Measurements from ENCODE around the gene SMARCA2.

Gene SMARCA2

GRCh38 chr9:2220036-2220435 is 204.9 kb downstream of the SMARCA2 start:
- no peak for DNase-seq

GRCh38 chr9:2227144-2227867 is 212.2 kb downstream of the SMARCA2 start:
- no peak for DNase-seq

GRCh38 chr9:2228132-2228531 is 213.0 kb downstream of the SMARCA2 start:
- DNase-seq, result peak; percentile 48

- peak; percentile 29 for DNase-seq
Observed at GRCh38 chr9:2228641-2229040, 213.5 kb downstream of the SMARCA2 start.

- peak; percentile 46 for DNase-seq
Observed at GRCh38 chr9:2229109-2229721, 214.1 kb downstream of the SMARCA2 start.

DNA sequence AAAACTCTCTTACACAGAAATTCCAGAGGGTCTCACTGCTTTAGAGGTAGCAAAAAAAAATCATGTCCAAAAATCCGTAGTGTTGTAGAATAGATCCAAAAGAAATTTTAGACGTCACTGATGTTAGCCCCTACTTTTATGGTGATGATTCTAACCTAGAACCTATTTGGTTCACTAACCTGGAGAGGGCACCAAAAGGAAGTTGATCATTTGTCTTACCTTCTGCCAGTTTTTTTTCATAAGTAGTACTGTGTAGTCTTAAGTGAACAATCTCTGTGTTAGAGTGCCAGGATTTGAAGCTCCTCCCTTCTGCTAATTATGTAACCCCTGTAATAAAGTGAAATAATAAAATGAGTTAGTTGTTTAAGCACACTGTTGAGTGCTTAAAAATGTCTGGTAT is 215.2 kb downstream of the SMARCA2 start:
- DNase-seq, result peak; percentile 11

DNA sequence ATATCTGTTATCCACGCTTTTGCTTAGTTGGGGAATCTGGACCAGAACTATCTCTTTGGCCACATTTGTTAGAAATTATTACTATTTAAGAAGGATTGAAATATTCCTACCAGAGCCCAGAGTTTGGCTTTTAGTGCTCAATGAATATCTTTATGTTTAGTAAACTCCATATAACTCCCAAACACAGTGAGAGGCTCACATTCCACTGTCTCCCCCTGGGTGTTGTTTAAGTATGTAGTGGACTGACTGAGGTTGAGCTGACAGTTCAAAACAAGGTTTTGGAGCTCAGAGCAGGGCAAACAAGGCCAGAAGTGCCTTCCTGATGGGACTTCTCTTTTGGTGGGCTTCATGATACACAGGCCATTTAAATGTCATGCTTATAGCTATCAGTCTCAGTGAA is 216.0 kb downstream of the SMARCA2 start:
- DNase-seq, result no peak

DNA sequence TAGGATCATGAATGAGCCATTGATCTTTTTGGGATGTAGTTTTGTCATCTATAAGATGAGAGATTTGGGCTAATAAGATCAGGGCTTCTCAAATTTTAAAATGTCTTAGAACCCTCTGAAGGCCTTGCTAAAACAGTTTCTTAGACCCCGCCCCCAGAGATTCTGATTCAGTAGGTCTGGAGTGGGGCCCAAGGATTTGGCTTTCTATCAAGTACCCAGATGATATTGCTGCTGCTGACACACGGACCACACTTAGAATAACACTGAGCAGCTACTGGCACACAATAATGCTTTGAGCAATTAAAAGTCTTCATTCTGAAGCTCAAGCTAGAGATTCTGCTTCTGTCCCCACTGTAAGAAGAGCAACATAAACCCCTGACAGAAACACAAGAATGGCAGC is 216.7 kb downstream of the SMARCA2 start:
- no peak for DNase-seq

DNA sequence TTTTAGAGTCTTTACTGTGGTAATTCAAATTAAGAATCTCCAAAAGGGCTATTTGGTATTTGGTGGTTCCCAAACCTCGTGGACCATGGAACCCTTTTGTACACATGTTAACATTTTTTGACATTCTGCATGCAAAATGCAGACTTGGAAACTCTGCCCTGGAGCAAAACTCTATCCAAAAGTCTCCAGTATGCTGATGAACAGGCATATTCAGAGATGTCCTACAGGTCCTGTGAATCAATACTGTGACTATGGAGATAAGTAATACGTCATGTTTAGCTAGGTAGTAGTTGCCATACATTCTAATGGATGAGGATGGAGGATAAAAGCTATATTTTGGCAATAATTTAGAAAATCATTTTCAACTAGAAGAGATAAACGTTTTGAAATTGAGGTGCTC is 218.1 kb downstream of the SMARCA2 start:
- no peak for DNase-seq

DNA sequence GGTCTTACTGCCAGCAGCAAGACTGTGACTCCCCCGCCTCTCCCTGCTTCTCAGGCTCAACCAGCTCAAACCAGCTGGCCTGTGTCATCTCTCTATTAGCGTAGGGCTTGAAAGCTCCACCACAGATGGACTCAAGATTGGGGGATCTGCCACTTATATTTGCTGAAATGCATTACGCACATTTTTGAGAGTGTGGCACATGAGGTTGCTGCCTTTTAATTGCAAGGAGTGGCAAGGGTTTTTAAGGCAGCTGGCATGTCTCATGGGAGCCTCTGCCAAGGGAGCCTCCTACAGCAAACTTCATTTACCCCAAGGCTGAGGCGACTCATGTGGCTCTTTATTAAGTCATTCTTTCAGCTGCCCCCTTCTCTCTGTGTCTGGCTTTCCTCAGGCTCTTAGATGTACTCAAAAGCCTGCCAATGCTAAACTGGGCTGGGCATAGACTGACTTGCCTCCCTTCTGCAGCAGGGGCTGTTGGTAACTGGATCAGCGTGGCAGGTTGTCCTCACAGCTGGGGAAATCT is 219.3 kb downstream of the SMARCA2 start:
- no peak for DNase-seq

DNA sequence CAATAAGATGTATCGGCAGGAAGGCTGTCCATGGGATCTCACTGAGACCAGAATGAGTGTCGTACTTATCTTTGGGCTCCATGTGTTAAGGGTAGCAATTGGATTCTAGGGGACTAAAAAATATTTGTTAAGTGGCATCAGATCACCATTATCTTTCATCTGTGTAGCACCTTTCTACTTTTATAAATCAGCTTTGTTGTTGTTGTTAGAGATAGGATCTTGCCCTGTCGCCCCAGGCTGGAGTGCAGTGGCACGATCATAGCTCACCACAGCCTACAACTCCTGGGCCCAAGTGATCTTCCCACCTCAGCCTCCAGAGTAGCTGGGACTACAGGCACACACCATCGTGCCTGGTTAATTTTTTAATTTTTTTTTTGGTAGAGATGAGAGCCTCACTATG is 220.5 kb downstream of the SMARCA2 start:
- DNase-seq, result no peak

DNA sequence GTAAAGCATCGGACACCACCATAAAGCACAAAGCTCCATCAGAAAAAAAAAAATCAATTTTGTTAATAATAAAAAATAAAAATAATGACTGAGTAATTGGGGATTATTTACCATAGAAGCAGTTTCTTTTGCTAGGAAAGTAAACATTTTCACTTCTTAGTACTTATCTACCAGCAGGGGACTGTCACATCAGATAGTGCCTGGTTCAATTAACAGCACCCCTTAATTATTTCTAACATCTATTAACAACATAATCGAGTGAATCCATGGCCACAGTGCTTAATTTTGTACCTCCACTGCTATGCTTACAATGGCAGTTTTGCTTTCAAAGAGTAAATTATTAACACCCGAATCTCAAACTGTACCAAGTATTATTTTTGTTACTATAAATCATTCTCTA is 221.7 kb downstream of the SMARCA2 start:
- no peak for DNase-seq

GRCh38 chr9:2241461-2241835 is 226.3 kb downstream of the SMARCA2 start:
- no peak for DNase-seq

- DNase-seq, result no peak
Observed at GRCh38 chr9:2241836-2242741, 226.9 kb downstream of the SMARCA2 start.

DNA sequence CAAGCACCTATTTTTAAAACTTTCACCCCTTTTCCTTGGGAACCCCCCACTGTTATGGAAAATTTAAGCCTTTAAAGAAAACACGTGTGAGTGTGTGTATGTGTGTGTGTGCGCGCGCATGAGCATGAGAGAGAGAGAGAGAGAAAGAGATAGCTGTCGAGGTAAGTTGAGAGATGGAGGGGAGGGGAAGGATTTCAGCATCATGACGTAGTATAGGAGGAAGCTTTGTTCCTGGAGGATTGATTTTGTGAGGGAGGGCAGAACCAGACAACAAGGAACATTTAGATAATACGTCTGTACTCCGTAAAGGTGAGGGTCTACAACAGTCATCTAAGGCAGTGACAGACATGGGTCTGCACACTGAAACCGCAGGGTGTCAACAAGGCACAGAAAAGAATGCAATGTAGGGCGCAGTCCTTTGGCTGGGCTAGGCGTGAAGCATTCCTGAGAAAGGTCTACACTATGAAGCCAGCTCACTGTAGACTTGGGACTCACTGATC is 227.7 kb downstream of the SMARCA2 start:
- no peak for DNase-seq
